ENCODE measurements around the gene CUL4A. TPM values are rescaled to one million over a fixed set of nuclear protein-coding genes. Genes with fewer than 3 reads are reported as not detected.

Gene CUL4A
- total and polyA plus RNA-seq, 2 donors (not counting 3 experiments of a cell fraction or from before 2014, with no cell fraction given): 37.9 to 80.0 TPM

GRCh38 chr13:113195360-113195759 is 14.1 kb upstream of the CUL4A start:
- POLR2A ChIA-PET: no interaction called here
- Histone ChIP-seq H3K9ac (replicated peaks; ENCODE audit: extremely low read depth, insufficient read depth, low read length) (no peak overlapping the region), H3K27me3 (ENCODE audit: control insufficient read depth in 2 of 2, insufficient read depth in 2 of 2, low read length in 2 of 2) (no peaks in the 10 kb centered on the region), H3K27ac (ENCODE audit: insufficient read depth, low read depth, low read length) (no peak overlapping the region), H3K36me3 (ENCODE audit: control insufficient read depth in 2 of 2, extremely low read depth in 1 of 2, insufficient read depth in 2 of 2, low read length in 2 of 2) (peaks cover 24 to 30% of the 10 kb centered on the region in 2 experiments), H4K20me1 (replicated peaks; ENCODE audit: control insufficient read depth, extremely low read depth, insufficient read depth, low read length) (no peaks in the 10 kb centered on the region), H3K4me2 (ENCODE audit: insufficient read depth, low read length) (no peak overlapping the region), H3K4me1 (ENCODE audit: control insufficient read depth, extremely low read depth, insufficient read depth, low read length) (peaks cover 4% of the 10 kb centered on the region), H3K9me3 (replicated peaks; ENCODE audit: control insufficient read depth, insufficient read depth, low read length) (no peaks in the 10 kb centered on the region), H3K9me1 (replicated peaks; ENCODE audit: control insufficient read depth, extremely low read depth, insufficient read depth, low read length) (no peaks in the 10 kb centered on the region), H3K4me3 (replicated peaks in 1 of 3; ENCODE audit: insufficient read depth in 1 of 3, low read depth in 1 of 3, low read length in 3 of 3) (no peak overlapping the region), H2AFZ (ENCODE audit: low read depth, low read length) (no peak overlapping the region), H3K79me2 (ENCODE audit: control insufficient read depth, insufficient read depth, low read length) (peaks cover 8% of the 10 kb centered on the region)
- CTCF ChIA-PET: no interaction called here
- dilution Hi-C loops (cut with MboI; ENCODE audit: extremely low pct_ligation_motif_present, low sequenced_read_pairs): no loop called here
- DNase-seq (ENCODE audit: low read depth, low spot score) (no peak), FAIRE-seq (no peak)
- intact Hi-C loops (cut with micrococcal nuclease): no loop called here
- BruUV-seq (replicated peaks): no TSS peak
- no peak for TF ChIP-seq MYC (IDR thresholded peaks at IDR 0.05; ENCODE audit: low read depth, low read length)
- no peak for TF ChIP-seq JUN (IDR thresholded peaks at IDR 0.05; ENCODE audit: borderline replicate concordance, insufficient read depth, insufficient read length, low read depth)
- TF ChIP-seq POLR2AphosphoS5 (IDR thresholded peaks at IDR 0.05; ENCODE audit: insufficient read depth, low read depth, low read length): no peak
- no peak for TF ChIP-seq MAX (IDR thresholded peaks at IDR 0.05; ENCODE audit: insufficient read depth, insufficient read length)
- no peak for TF ChIP-seq FOS (IDR thresholded peaks at IDR 0.05; ENCODE audit: borderline replicate concordance, insufficient read depth, low read length)
- TF ChIP-seq GATA2 (IDR thresholded peaks at IDR 0.05; ENCODE audit: insufficient read depth, insufficient read length, low read depth, low read length): no peak
- no peak for TF ChIP-seq EZH2 (IDR thresholded peaks at IDR 0.05; ENCODE audit: borderline replicate concordance, low read depth, low read length, severe bottlenecking)
- TF ChIP-seq POLR2A (IDR thresholded peaks at IDR 0.05; ENCODE audit: low read depth, low read length): no peak
- TF ChIP-seq CTCF (IDR thresholded peaks at IDR 0.05; ENCODE audit: extremely low read depth in 1 of 2, insufficient read depth in 1 of 2, low read depth in 1 of 2, low read length in 2 of 2): no peak

Data from endothelial cell of umbilical vein (primary cell).